Activated CD4-positive, CD25-positive, alpha-beta regulatory T cell treated with anti-CD3 and anti-CD28 coated beads, Interleukin-2, amount 50 U/mL, for 72 hours (primary cell): Measurements from ENCODE around the gene SPPL3.

ENCODE experiments used
- DNase-seq: peaks from one replicate; pipeline ENCODE4 v3.0.0; 2021

SPPL3 gene

GRCh38 chr12:120872487-120872886, 31.7 kb downstream of the SPPL3 start:
- DNase-seq = no peak

GRCh38 chr12:120870415-120870814, 33.7 kb downstream of the SPPL3 start:
- no peak for DNase-seq

DNA sequence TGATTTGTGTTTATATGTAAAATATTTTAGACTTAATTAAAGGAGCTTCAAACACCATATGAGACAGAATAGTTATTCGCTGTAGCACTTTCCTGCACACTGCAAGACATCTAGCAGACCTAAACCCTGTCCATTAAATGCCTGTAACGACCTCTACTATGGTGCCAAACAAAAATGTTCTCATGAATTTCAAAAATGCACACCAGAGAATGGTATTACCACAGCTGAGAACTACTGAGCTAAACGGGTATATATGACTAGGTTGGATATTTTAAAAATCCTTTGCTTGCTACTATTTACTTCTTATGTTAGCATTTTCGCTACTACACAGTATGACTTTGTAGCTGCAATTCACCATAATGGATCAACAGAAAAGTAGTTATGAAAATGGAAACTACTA, 34.8 kb downstream of the SPPL3 start:
- DNase-seq = no peak

GRCh38 chr12:120866108-120866507, 38.0 kb downstream of the SPPL3 start:
- no peak for DNase-seq

GRCh38 chr12:120865098-120865497, 39.1 kb downstream of the SPPL3 start:
- no peak for DNase-seq

DNA sequence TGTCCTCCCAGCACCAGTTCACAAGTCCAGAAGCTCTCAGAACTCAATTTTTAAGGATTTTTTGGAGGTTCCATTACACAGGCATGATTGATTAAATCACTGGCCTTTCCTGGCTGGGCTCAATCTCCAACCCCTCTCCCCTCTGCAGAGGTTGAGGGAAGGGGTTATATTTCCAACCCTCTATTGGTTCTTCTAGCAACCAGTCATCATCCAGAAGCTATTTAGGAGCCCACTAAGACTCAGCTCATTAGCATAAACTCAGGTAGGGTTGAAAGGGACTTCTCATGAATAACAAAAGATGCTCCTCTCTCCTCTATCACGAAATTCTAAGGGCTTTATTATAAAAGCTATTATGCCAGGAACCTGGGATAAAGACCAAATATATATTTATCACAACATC, 41.5 kb downstream of the SPPL3 start:
- no peak for DNase-seq

DNA sequence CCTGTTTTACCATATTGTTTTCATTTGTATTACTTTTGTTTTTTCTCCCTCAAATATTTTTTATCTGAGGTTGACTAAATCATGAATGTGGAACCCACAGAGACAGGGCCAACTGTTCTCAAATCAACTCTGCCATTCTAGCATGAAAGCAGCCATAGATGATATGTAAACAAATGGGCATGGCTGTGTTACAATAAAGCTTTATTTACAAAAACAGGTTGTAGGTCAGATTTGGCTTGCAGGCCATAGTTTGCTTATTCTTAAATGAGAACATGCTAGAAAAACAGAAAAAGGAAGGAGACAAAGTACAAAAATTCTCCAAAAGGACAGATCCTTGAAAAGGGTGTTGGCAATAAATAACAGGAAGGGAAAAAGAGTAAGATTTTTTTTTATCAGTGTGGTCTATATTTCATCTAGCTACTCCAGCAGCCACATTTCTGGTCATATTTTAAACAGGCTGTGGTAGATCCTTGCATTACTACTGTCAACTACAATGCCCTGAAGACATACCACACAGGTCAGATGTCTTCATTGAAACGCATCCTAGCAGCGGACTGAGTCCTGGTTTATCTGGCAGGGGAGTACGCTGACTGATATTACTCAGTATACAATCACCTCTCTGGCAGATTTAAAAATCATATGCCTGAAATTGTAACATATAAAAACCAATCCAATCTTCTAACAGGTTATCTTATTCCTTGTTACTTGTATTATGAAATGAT, 42.9 kb downstream of the SPPL3 start:
- no peak for DNase-seq

DNA sequence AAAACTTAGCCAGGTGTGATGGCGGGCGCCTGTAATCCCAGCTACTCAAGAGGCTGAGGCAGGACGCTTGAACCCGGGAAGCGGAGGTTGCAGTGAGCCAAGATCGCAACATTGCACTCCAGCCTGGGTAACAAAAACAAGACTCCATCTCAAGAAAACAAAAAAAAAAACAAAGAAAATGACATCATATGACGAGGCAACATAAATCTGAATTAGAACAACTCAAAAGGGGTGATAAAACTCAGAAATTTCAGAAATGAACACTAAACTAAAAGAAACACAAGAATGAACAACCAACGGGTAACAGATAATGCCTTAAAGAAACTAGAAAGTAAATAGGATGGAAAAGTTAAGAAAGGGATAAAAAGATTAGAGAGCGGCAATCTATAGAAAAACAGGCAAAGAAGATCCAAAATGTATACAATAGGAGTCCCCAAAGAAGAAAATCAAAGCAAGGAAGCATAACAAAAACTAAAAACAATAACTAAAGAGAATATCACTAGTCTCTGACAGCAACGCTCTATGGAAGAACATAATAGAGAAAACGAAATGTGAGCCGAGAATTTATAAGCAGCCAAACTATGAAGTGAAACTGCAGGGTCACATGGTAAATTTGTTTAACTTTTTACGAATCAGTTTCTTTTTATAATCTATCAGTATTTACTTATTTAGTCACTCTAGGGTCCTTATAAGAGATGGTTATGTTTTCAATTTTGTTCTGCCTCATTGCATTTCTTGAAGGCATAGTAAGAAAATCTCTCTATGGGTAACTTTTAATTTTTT, 45.7 kb downstream of the SPPL3 start:
- DNase-seq = no peak

GRCh38 chr12:120856980-120857379, 47.2 kb downstream of the SPPL3 start:
- DNase-seq = no peak

GRCh38 chr12:120855823-120856588, 48.2 kb downstream of the SPPL3 start:
- no peak for DNase-seq

- DNase-seq = no peak
Measured at GRCh38 chr12:120854804-120855203, 49.4 kb downstream of the SPPL3 start.

GRCh38 chr12:120853188-120853587, 51.0 kb downstream of the SPPL3 start:
- no peak for DNase-seq

GRCh38 chr12:120851944-120852343, 52.2 kb downstream of the SPPL3 start:
- DNase-seq = no peak

GRCh38 chr12:120851444-120851843, 52.7 kb downstream of the SPPL3 start:
- DNase-seq = no peak

- no peak for DNase-seq
Measured at GRCh38 chr12:120849765-120850164, 54.4 kb downstream of the SPPL3 start.

DNA sequence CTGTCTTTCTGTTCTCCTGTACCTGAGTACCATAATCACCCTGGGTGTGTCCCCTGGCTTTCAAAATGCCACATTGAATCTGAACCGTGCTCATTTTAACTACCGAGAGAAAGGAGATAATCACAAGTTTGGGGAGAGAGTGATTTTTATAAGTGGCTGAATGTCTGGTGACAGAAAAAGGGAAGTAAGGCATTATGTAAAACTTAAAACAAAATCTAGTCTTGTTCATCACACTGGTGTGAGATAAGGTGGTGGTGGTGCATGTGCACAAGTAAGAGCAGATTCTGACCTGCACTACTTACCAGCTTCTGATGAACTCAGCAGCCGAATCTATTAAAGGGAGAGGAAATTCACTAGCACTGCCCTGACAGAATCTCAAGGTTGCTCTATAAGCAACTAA, 56.3 kb downstream of the SPPL3 start:
- no peak for DNase-seq

DNA sequence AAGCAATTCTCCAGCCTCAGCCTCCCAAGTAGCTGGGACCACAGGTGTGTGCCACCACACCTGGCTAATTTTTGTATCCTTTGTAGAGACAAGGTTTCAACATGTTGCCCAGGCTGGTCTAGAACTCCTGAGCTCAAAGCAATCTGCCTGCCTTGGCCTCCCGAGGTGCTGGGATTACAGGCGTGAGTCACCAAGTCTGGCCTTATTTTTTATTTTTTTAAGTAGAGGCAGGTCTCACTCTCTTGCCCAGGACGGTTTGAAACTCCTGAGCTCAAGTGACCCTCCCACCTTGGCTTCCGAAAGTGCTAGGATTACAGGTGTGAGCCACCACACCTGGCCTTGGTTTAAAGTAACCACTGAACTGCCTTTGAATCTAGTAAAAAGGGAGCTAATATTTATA, 56.8 kb downstream of the SPPL3 start:
- DNase-seq = no peak

GRCh38 chr12:120846721-120847120, 57.4 kb downstream of the SPPL3 start:
- no peak for DNase-seq

DNA sequence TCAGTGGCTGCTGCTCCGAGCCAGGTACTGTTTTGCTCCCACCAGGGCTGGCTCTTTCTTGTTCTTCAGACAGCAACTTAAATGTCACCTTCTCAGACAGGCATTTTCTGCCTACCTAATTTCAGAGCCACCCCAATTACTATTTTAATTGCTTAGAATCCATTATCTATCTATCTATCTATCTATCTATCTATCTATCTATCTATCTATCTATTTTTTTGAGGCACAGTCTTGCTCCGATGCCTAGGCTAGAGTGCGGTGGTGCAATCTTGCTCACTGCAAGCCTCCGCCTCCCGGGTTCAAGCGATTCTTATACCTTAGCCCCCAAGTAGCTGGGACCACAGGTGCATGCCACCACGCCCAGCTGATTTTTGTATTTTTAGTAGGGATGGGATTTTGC, 58.5 kb downstream of the SPPL3 start:
- no peak for DNase-seq

- DNase-seq = no peak
Measured at GRCh38 chr12:120844768-120845449, 59.2 kb downstream of the SPPL3 start.

- DNase-seq = no peak
Measured at GRCh38 chr12:120844297-120844696, 59.9 kb downstream of the SPPL3 start.

DNA sequence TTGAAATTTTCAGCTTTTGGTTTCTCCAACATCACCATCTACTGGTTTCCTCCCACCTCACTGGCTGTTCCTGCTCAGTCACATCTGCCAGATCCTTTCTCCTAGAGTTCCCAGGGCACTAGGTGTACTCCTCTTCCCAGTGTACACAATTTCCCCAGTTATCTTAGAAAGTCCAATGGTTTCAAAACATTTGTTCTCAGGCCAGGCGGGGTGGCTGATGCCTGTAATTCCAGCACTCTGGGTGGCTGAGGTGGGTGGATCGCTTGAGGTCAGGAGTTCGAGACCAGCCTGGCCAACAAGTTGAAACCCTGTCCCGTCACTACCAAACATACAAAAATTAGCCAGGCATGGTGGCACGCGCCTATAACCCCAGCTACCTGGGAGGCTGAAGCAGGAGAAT, 60.7 kb downstream of the SPPL3 start:
- DNase-seq = no peak

- DNase-seq = no peak
Measured at GRCh38 chr12:120842595-120842994, 61.6 kb downstream of the SPPL3 start.
